ENCODE results near the gene HRH1.

- TF ChIP-seq POLR2A (IDR thresholded peaks at IDR 0.05) = no peak
- TF ChIP-seq, protein P1, sequence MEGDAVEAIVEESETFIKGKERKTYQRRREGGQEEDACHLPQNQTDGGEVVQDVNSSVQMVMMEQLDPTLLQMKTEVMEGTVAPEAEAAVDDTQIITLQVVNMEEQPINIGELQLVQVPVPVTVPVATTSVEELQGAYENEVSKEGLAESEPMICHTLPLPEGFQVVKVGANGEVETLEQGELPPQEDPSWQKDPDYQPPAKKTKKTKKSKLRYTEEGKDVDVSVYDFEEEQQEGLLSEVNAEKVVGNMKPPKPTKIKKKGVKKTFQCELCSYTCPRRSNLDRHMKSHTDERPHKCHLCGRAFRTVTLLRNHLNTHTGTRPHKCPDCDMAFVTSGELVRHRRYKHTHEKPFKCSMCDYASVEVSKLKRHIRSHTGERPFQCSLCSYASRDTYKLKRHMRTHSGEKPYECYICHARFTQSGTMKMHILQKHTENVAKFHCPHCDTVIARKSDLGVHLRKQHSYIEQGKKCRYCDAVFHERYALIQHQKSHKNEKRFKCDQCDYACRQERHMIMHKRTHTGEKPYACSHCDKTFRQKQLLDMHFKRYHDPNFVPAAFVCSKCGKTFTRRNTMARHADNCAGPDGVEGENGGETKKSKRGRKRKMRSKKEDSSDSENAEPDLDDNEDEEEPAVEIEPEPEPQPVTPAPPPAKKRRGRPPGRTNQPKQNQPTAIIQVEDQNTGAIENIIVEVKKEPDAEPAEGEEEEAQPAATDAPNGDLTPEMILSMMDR (IDR thresholded peaks at IDR 0.05) = no peak
Measured at GRCh38 chr3:11156026-11156410, 1.7 kb downstream of the HRH1 start.

Data from heart left ventricle (tissue), 13 donors.